ENCODE data around the gene TRIP13.

Gene TRIP13

GRCh38 chr5:892394-893136 lies at the start of gene TRIP13, which contains the start of gene BRD9 (continued):
- TF ChIP-seq ZNF398 (tag by site-specific recombination; IDR thresholded peaks at IDR 0.05) (peak; percentile 56), ZNF776 (tag by site-specific recombination; IDR thresholded peaks at IDR 0.05; ENCODE audit: borderline replicate concordance) (no peak), ZNF747 (tag by site-specific recombination; IDR thresholded peaks at IDR 0.05) (no peak), ZNF843 (tag by site-specific recombination; IDR thresholded peaks at IDR 0.05) (no peak), ZNF423 (tag by site-specific recombination; IDR thresholded peaks at IDR 0.05) (no peak), ZNF510 (tag by site-specific recombination; IDR thresholded peaks at IDR 0.05; ENCODE audit: insufficient replicate concordance) (no peak), ZNF792 (tag by site-specific recombination; IDR thresholded peaks at IDR 0.05) (no peak), ZNF561 (tag by site-specific recombination; IDR thresholded peaks at IDR 0.05; ENCODE audit: borderline replicate concordance) (peak; percentile 62; the same call in 1 of the 2 replicates), ZNF16 (tag by site-specific recombination; IDR thresholded peaks at IDR 0.05; ENCODE audit: low read depth) (no peak), ZNF23 (tag by site-specific recombination; IDR thresholded peaks at IDR 0.05; ENCODE audit: borderline replicate concordance) (no peak), TSHZ1 (tag by site-specific recombination; IDR thresholded peaks at IDR 0.05; ENCODE audit: borderline replicate concordance) (no peak), AEBP2 (tag by site-specific recombination; IDR thresholded peaks at IDR 0.05; ENCODE audit: borderline replicate concordance) (no peak), ZNF311 (tag by site-specific recombination; IDR thresholded peaks at IDR 0.05; ENCODE audit: borderline replicate concordance) (no peak), ZNF2 (tag by site-specific recombination; IDR thresholded peaks at IDR 0.05) (0 out of 2 replicates have a peak, but pooled peaks have one; percentile 24), SP2 (tag by site-specific recombination; IDR thresholded peaks at IDR 0.05) (peak; percentile 29; the same call in 1 of the 2 replicates), ZNF670 (tag by site-specific recombination; IDR thresholded peaks at IDR 0.05; ENCODE audit: low read depth) (no peak), PRDM6 (tag by site-specific recombination; IDR thresholded peaks at IDR 0.05) (no peak), ZNF529 (tag by site-specific recombination; IDR thresholded peaks at IDR 0.05; ENCODE audit: insufficient replicate concordance) (no peak), ZNF660 (tag by site-specific recombination; IDR thresholded peaks at IDR 0.05) (0 out of 2 replicates have a peak, but pooled peaks have one; percentile 39), ZNF596 (tag by site-specific recombination; IDR thresholded peaks at IDR 0.05) (no peak), ZNF148 (tag by site-specific recombination; IDR thresholded peaks at IDR 0.05; ENCODE audit: borderline replicate concordance) (no peak), ZBTB7A (tag by site-specific recombination; IDR thresholded peaks at IDR 0.05; ENCODE audit: low read depth) (0 out of 2 replicates have a peak, but pooled peaks have one; percentile 28), WT1 (tag by site-specific recombination; IDR thresholded peaks at IDR 0.05) (no peak), ZNF530 (tag by site-specific recombination; IDR thresholded peaks at IDR 0.05; ENCODE audit: low read depth) (no peak)

Measured in HEK293 (cell line).